ENCODE measurements around the gene HSPB9. TPM values are rescaled to one million over a fixed set of nuclear protein-coding genes. Genes with fewer than 3 reads are reported as not detected.

The HSPB9 gene
- total RNA-seq, 1 donor from 2014 or later: not detected

- DNase-seq (ENCODE audit: low read depth) (no peak), FAIRE-seq (no peak)
- H4K20me1 ChIP-seq (ENCODE audit: insufficient read depth, low read length): no peaks in the 10 kb centered on the region
- TF ChIP-seq, protein P1, sequence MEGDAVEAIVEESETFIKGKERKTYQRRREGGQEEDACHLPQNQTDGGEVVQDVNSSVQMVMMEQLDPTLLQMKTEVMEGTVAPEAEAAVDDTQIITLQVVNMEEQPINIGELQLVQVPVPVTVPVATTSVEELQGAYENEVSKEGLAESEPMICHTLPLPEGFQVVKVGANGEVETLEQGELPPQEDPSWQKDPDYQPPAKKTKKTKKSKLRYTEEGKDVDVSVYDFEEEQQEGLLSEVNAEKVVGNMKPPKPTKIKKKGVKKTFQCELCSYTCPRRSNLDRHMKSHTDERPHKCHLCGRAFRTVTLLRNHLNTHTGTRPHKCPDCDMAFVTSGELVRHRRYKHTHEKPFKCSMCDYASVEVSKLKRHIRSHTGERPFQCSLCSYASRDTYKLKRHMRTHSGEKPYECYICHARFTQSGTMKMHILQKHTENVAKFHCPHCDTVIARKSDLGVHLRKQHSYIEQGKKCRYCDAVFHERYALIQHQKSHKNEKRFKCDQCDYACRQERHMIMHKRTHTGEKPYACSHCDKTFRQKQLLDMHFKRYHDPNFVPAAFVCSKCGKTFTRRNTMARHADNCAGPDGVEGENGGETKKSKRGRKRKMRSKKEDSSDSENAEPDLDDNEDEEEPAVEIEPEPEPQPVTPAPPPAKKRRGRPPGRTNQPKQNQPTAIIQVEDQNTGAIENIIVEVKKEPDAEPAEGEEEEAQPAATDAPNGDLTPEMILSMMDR (IDR thresholded peaks at IDR 0.05; ENCODE audit: insufficient read depth, low read depth, low read length): no peak
- no peak for TF ChIP-seq EZH2 (IDR thresholded peaks at IDR 0.05; ENCODE audit: insufficient read depth, low read length)
- no peaks in the 10 kb centered on the region for H3K9me3 ChIP-seq (ENCODE audit: insufficient read depth, low read depth, low read length)
- H3K4me2 ChIP-seq (ENCODE audit: low read length): no peak overlapping the region
- H3K4me3 Mint-ChIP-seq (ENCODE audit: unreplicated experiment): no peak overlapping the region
- H3K27ac Mint-ChIP-seq (ENCODE audit: unreplicated experiment): no peak overlapping the region
- no peaks in the 10 kb centered on the region for H3K36me3 Mint-ChIP-seq (ENCODE audit: low read depth, unreplicated experiment)
- no peak overlapping the region for H3K27ac ChIP-seq (ENCODE audit: low read depth, low read length)
- H3K36me3 ChIP-seq (ENCODE audit: insufficient read depth, low read length): no peaks in the 10 kb centered on the region
- H3K27me3 ChIP-seq (ENCODE audit: insufficient read depth, low read length): peaks cover 28% of the 10 kb centered on the region
- H3K27me3 Mint-ChIP-seq (ENCODE audit: low read depth, unreplicated experiment): peaks cover 62% of the 10 kb centered on the region
- H3K9ac ChIP-seq (ENCODE audit: low read length): no peak overlapping the region
- no peak overlapping the region for H2AFZ ChIP-seq (ENCODE audit: low read depth, low read length)
- H3K4me1 Mint-ChIP-seq (ENCODE audit: low read depth, unreplicated experiment): no peaks in the 10 kb centered on the region
- no peaks in the 10 kb centered on the region for H3K9me3 Mint-ChIP-seq (ENCODE audit: unreplicated experiment)
- H3K4me1 ChIP-seq (ENCODE audit: insufficient read depth, low read length): no peaks in the 10 kb centered on the region
- no peak overlapping the region for H3K4me3 ChIP-seq (ENCODE audit: insufficient read depth, low read depth, low read length)
- H3K79me2 ChIP-seq (ENCODE audit: insufficient read depth, low read length): no peaks in the 10 kb centered on the region
Observed at GRCh38 chr17:42094375-42095069, 28.1 kb upstream of the HSPB9 start.

DNA sequence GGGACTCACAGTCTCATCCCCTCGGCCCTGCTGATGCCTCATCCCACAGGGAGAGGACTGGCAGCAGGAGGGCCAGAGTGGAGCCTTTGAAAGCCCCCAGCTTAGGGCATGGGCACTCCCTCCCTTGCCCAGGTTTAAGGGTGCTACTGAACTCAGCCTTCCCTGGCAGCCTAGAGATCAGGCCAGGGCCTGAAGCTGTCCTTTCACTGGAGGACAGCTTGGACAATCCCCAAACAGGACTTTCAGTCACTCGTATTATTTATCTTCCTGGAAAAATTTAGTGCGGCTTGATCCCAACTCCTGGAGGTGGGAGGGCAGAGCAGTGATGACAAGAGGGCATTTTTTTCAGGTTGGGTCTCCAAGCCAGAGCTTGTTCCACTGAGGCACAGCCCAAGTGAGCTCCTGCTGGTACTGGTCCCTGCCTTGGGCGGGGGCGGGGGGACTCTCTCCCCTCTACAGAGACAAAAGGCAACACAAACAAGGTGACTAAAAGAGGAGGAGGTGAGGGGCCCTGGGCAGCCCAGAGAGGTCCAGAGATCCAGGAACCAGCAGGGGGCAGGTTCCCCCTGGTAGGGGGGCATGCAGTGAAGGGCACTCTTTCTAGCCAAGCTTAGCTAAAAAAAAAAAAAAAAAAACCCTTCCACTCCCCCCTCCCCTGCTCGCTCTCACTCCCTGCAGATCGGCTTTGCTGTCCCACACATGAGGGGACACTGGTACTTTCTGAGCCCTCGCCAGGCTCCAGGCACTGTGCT is 26.1 kb upstream of the HSPB9 start:
- Mint-ChIP-seq H3K27me3 (ENCODE audit: low read depth, unreplicated experiment) (peaks cover 57% of the 10 kb centered on the region), H3K9me3 (ENCODE audit: unreplicated experiment) (no peaks in the 10 kb centered on the region), H3K4me1 (ENCODE audit: low read depth, unreplicated experiment) (no peaks in the 10 kb centered on the region), H3K36me3 (ENCODE audit: low read depth, unreplicated experiment) (no peaks in the 10 kb centered on the region), H3K27ac (ENCODE audit: unreplicated experiment) (peak overlapping the region; percentile 47), H3K4me3 (ENCODE audit: unreplicated experiment) (peak overlapping the region; percentile 68)
- H3K27me3 ChIP-seq (ENCODE audit: insufficient read depth, low read length): peaks cover 24% of the 10 kb centered on the region
- no peaks in the 10 kb centered on the region for H4K20me1 ChIP-seq (ENCODE audit: insufficient read depth, low read length)
- H2AFZ ChIP-seq (ENCODE audit: low read depth, low read length): no peak overlapping the region
- DNase-seq (ENCODE audit: low read depth): no peak
- H3K9ac ChIP-seq (ENCODE audit: low read length): no peak overlapping the region
- H3K27ac ChIP-seq (ENCODE audit: low read depth, low read length): no peak overlapping the region
- H3K9me3 ChIP-seq (ENCODE audit: insufficient read depth, low read depth, low read length): no peaks in the 10 kb centered on the region
- no peak for FAIRE-seq
- no peaks in the 10 kb centered on the region for H3K4me1 ChIP-seq (ENCODE audit: insufficient read depth, low read length)
- no peaks in the 10 kb centered on the region for H3K36me3 ChIP-seq (ENCODE audit: insufficient read depth, low read length)
- no peaks in the 10 kb centered on the region for H3K79me2 ChIP-seq (ENCODE audit: insufficient read depth, low read length)
- H3K4me2 ChIP-seq (ENCODE audit: low read length): no peak overlapping the region
- no peak for TF ChIP-seq EZH2 (IDR thresholded peaks at IDR 0.05; ENCODE audit: insufficient read depth, low read length)
- TF ChIP-seq, protein P1 (IDR thresholded peaks at IDR 0.05; ENCODE audit: insufficient read depth, low read depth, low read length): no peak
- no peak overlapping the region for H3K4me3 ChIP-seq (ENCODE audit: insufficient read depth, low read depth, low read length)
